ENCODE data around the gene GPR153.

GPR153 gene

GRCh38 chr1:6200188-6200809, 60.6 kb downstream of the GPR153 start:
- no peak for DNase-seq (ENCODE audit: low spot score)

GRCh38 chr1:6199298-6200187, 61.4 kb downstream of the GPR153 start, which contains the start of gene RPL22:
TSS of gene RPL22 (minus strand) at chr1:6199595. CDS start at chr1:6199573, 22 bp downstream.
- DNase-seq (ENCODE audit: low spot score) = peak; percentile 95

- no peak for DNase-seq (ENCODE audit: low spot score)
These were observed 62.1 kb downstream of the GPR153 start for GRCh38 chr1:6198646-6199297.

- no peak for DNase-seq (ENCODE audit: low spot score)
These were observed 63.0 kb downstream of the GPR153 start for GRCh38 chr1:6197746-6198427.
